Measurements from ENCODE around the gene DPP6. TPM values are rescaled to one million over a fixed set of nuclear protein-coding genes. Genes with fewer than 3 reads are reported as not detected.

DPP6 gene
- total RNA-seq, 1 experiment from 2014 or later: not detected

DNA sequence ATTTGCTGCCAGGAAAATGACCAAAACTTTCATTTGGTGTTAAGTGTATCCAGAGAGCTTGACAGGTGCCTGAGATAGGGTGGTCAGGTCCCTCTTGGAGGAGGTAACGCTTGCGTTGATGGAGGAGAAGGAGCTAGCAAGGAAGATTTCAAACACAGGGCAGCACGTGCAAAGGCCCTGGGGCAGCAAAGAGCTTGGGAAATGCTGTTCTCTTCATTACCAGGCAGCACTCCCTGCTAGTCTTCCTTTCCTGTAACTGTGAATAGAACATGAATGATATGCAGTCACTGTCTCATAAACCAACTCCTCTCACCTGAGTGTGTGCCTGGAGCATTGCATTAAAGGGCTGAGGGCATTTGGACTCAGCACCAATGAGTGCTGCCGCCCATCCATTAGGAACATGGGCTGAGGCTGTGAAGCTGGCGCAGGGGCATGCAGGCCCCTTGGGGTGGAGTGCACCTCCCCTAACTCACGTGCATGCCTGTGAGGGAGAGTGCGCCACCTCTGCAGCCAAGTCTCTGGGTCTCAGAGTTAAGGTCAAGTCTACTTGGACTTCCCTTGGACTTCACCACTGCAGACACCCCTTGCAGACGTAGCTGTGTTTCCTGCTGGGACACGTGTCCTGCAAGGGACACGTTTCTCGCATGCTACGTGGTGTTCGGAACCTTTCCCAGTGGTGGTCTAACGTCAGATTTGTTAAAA is 813.9 kb downstream of the DPP6 start:
- POLR2A ChIA-PET: no interaction called here
- Mint-ChIP-seq H3K27ac (no peak overlapping the region), H3K27me3 (ENCODE audit: low read depth) (peaks cover 23% of the 10 kb centered on the region), H3K4me1 (no peaks in the 10 kb centered on the region), H3K36me3 (peaks cover 80% of the 10 kb centered on the region), H3K4me3 (no peak overlapping the region), H3K9me3 (peaks cover 77% of the 10 kb centered on the region)
- no peak for DNase-seq (ENCODE audit: low spot score)
- no peak for ATAC-seq
- CTCF ChIA-PET: no interaction called here
- TF ChIP-seq TEAD4 (CRISPR knock-in tag; IDR thresholded peaks at IDR 0.05): no peak
- TF ChIP-seq, protein P1, sequence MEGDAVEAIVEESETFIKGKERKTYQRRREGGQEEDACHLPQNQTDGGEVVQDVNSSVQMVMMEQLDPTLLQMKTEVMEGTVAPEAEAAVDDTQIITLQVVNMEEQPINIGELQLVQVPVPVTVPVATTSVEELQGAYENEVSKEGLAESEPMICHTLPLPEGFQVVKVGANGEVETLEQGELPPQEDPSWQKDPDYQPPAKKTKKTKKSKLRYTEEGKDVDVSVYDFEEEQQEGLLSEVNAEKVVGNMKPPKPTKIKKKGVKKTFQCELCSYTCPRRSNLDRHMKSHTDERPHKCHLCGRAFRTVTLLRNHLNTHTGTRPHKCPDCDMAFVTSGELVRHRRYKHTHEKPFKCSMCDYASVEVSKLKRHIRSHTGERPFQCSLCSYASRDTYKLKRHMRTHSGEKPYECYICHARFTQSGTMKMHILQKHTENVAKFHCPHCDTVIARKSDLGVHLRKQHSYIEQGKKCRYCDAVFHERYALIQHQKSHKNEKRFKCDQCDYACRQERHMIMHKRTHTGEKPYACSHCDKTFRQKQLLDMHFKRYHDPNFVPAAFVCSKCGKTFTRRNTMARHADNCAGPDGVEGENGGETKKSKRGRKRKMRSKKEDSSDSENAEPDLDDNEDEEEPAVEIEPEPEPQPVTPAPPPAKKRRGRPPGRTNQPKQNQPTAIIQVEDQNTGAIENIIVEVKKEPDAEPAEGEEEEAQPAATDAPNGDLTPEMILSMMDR (IDR thresholded peaks at IDR 0.05): no peak
- no peak for TF ChIP-seq ZNF671 (CRISPR knock-in tag; IDR thresholded peaks at IDR 0.05)

DNA sequence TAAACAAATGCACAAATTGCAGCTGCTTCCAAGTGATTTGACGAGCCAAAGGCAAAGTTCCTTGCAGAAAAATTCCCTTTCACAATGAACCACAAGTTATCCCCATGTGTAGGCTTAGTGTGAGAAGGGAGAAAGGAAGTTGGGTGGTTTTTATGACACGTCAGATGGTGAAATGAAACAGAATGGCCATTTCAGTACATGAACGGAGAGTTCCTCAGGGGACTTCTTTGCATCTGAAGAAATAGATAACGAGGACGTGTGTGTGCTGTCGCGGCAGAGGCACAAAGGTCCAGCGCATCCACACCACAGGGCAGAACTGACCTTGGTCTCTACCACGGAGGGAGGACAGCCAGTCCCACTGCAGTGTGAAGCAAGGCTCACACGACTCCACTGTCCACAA is 814.9 kb downstream of the DPP6 start:
- Mint-ChIP-seq H3K27ac (no peak overlapping the region), H3K4me1 (no peaks in the 10 kb centered on the region), H3K36me3 (peaks cover 81% of the 10 kb centered on the region), H3K9me3 (peaks cover 78% of the 10 kb centered on the region), H3K4me3 (no peak overlapping the region), H3K27me3 (ENCODE audit: low read depth) (peaks cover 23% of the 10 kb centered on the region)
- DNase-seq (ENCODE audit: low spot score) (no peak), ATAC-seq (no peak)
- CTCF ChIA-PET: no interaction called here
- POLR2A ChIA-PET: no interaction called here
- TF ChIP-seq SMAD4 (CRISPR knock-in tag; IDR thresholded peaks at IDR 0.05) (no peak), RORB (CRISPR knock-in tag; IDR thresholded peaks at IDR 0.05) (no peak), ZNF423 (CRISPR knock-in tag; IDR thresholded peaks at IDR 0.05) (no peak), SMAD3 (CRISPR knock-in tag; IDR thresholded peaks at IDR 0.05; ENCODE audit: borderline replicate concordance) (no peak), ZNF317 (CRISPR knock-in tag; IDR thresholded peaks at IDR 0.05; ENCODE audit: borderline replicate concordance, low read depth) (no peak), FOXJ3 (CRISPR knock-in tag; IDR thresholded peaks at IDR 0.05; ENCODE audit: borderline replicate concordance) (no peak), PRRX2 (CRISPR knock-in tag; IDR thresholded peaks at IDR 0.05) (no peak)
- TF ChIP-seq, protein P2, sequence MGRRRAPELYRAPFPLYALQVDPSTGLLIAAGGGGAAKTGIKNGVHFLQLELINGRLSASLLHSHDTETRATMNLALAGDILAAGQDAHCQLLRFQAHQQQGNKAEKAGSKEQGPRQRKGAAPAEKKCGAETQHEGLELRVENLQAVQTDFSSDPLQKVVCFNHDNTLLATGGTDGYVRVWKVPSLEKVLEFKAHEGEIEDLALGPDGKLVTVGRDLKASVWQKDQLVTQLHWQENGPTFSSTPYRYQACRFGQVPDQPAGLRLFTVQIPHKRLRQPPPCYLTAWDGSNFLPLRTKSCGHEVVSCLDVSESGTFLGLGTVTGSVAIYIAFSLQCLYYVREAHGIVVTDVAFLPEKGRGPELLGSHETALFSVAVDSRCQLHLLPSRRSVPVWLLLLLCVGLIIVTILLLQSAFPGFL (CRISPR knock-in tag; IDR thresholded peaks at IDR 0.05; ENCODE audit: borderline replicate concordance): no peak
- TF ChIP-seq, protein P1 (IDR thresholded peaks at IDR 0.05): no peak
- TF ChIP-seq, protein P3, sequence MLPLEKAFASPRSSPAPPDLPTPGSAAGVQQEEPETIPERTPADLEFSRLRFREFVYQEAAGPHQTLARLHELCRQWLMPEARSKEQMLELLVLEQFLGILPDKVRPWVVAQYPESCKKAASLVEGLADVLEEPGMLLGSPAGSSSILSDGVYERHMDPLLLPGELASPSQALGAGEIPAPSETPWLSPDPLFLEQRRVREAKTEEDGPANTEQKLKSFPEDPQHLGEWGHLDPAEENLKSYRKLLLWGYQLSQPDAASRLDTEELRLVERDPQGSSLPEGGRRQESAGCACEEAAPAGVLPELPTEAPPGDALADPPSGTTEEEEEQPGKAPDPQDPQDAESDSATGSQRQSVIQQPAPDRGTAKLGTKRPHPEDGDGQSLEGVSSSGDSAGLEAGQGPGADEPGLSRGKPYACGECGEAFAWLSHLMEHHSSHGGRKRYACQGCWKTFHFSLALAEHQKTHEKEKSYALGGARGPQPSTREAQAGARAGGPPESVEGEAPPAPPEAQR (CRISPR knock-in tag; IDR thresholded peaks at IDR 0.05): no peak
- TF ChIP-seq, protein P4, sequence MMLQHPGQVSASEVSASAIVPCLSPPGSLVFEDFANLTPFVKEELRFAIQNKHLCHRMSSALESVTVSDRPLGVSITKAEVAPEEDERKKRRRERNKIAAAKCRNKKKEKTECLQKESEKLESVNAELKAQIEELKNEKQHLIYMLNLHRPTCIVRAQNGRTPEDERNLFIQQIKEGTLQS (CRISPR knock-in tag; conservative IDR thresholded peaks at IDR 0.05): no peak
- TF ChIP-seq, protein P5, sequence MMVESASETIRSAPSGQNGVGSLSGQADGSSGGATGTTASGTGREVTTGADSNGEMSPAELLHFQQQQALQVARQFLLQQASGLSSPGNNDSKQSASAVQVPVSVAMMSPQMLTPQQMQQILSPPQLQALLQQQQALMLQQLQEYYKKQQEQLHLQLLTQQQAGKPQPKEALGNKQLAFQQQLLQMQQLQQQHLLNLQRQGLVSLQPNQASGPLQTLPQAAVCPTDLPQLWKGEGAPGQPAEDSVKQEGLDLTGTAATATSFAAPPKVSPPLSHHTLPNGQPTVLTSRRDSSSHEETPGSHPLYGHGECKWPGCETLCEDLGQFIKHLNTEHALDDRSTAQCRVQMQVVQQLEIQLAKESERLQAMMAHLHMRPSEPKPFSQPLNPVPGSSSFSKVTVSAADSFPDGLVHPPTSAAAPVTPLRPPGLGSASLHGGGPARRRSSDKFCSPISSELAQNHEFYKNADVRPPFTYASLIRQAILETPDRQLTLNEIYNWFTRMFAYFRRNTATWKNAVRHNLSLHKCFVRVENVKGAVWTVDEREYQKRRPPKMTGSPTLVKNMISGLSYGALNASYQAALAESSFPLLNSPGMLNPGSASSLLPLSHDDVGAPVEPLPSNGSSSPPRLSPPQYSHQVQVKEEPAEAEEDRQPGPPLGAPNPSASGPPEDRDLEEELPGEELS (CRISPR knock-in tag; IDR thresholded peaks at IDR 0.05): no peak
- TF ChIP-seq, protein P6, sequence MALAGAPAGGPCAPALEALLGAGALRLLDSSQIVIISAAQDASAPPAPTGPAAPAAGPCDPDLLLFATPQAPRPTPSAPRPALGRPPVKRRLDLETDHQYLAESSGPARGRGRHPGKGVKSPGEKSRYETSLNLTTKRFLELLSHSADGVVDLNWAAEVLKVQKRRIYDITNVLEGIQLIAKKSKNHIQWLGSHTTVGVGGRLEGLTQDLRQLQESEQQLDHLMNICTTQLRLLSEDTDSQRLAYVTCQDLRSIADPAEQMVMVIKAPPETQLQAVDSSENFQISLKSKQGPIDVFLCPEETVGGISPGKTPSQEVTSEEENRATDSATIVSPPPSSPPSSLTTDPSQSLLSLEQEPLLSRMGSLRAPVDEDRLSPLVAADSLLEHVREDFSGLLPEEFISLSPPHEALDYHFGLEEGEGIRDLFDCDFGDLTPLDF (CRISPR knock-in tag; IDR thresholded peaks at IDR 0.05): no peak
- TF ChIP-seq, protein P7, sequence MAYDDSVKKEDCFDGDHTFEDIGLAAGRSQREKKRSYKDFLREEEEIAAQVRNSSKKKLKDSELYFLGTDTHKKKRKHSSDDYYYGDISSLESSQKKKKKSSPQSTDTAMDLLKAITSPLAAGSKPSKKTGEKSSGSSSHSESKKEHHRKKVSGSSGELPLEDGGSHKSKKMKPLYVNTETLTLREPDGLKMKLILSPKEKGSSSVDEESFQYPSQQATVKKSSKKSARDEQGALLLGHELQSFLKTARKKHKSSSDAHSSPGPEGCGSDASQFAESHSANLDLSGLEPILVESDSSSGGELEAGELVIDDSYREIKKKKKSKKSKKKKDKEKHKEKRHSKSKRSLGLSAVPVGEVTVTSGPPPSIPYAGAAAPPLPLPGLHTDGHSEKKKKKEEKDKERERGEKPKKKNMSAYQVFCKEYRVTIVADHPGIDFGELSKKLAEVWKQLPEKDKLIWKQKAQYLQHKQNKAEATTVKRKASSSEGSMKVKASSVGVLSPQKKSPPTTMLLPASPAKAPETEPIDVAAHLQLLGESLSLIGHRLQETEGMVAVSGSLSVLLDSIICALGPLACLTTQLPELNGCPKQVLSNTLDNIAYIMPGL (CRISPR knock-in tag; IDR thresholded peaks at IDR 0.05): no peak
